PC-3 (cell line): Measurements from ENCODE around the gene PTPN1.

Experiments used
- EZH2 ChIP-seq: fragments of 300-600 bp; sonication (generic); IDR thresholded peaks from one replicate; pipeline ENCODE4 v1.6.1; 2017; ENCODE audit warnings: antibody characterized with exemption, mild to moderate bottlenecking, low read length; ENCODE audit not compliant: unreplicated experiment
- EZH2phosphoT487 ChIP-seq: fragments of 300-600 bp; sonication (generic); IDR thresholded peaks from 2 replicates; pipeline ENCODE4 v1.6.1; 2018; ENCODE audit warnings: mild to moderate bottlenecking, antibody characterized with exemption, low read length, borderline replicate concordance
- TF ChIP-seq, protein P1 (sequence below): fragments of 300-600 bp; sonication (generic); conservative IDR thresholded peaks from 2 replicates; pipeline ENCODE4 v1.5.1; 2017; ENCODE audit warnings: antibody characterized with exemption, low read depth, mild to moderate bottlenecking, low read length

- TF ChIP-seq EZH2: no peak
- TF ChIP-seq EZH2phosphoT487: no peak
- TF ChIP-seq, protein P1, sequence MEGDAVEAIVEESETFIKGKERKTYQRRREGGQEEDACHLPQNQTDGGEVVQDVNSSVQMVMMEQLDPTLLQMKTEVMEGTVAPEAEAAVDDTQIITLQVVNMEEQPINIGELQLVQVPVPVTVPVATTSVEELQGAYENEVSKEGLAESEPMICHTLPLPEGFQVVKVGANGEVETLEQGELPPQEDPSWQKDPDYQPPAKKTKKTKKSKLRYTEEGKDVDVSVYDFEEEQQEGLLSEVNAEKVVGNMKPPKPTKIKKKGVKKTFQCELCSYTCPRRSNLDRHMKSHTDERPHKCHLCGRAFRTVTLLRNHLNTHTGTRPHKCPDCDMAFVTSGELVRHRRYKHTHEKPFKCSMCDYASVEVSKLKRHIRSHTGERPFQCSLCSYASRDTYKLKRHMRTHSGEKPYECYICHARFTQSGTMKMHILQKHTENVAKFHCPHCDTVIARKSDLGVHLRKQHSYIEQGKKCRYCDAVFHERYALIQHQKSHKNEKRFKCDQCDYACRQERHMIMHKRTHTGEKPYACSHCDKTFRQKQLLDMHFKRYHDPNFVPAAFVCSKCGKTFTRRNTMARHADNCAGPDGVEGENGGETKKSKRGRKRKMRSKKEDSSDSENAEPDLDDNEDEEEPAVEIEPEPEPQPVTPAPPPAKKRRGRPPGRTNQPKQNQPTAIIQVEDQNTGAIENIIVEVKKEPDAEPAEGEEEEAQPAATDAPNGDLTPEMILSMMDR: no peak
These were observed 82.3 kb downstream of the PTPN1 start for GRCh38 chr20:50592282-50593004.
